ENCODE results near the gene SLC16A6.
A peak's percentile ranks its signal among the peaks of the same experiment; 100 is the strongest.
"Not testable (repeated sequence)": the region's sequence is repeated elsewhere in the genome, so short reads cannot be mapped to it uniquely, and the experiment has no call there.

The SLC16A6 gene

GRCh38 chr17:68255151-68255550, 35.8 kb downstream of the SLC16A6 start:
- intact Hi-C loops (cut with DNase I; ENCODE audit: low total_unique reads) = no loop called here
- Histone ChIP-seq H3K4me1 (peaks cover 0 to 3% (median 0%) of the 10 kb centered on the region in 4 donors), H3K36me3 (peaks cover 24 to 58% (median 53%) of the 10 kb centered on the region in 3 donors), H3K4me3 (no peak overlapping the region), H3K27ac (no peak overlapping the region), H3K27me3 (no peaks in the 10 kb centered on the region), H3K9me3 (no peaks in the 10 kb centered on the region)
- no peak for DNase-seq
- TF ChIP-seq CTCF (IDR thresholded peaks at IDR 0.05) = no peak

- H3K27me3 ChIP-seq; H3K9me3 ChIP-seq; H3K27ac ChIP-seq; intact Hi-C loops (cut with DNase I; ENCODE audit: low total_unique reads); H3K4me3 ChIP-seq; DNase-seq: not testable (repeated sequence)
- peaks cover 0 to 13% (median 9%) of the 10 kb centered on the region in 4 donors for H3K4me1 ChIP-seq
- H3K36me3 ChIP-seq = peaks cover 24 to 58% (median 53%) of the 10 kb centered on the region in 3 donors
These were observed 37.5 kb downstream of the SLC16A6 start for GRCh38 chr17:68253426-68253825.

GRCh38 chr17:68249354-68249765, 41.6 kb downstream of the SLC16A6 start:
- no peak for DNase-seq
- Histone ChIP-seq H3K27me3 (no peaks in the 10 kb centered on the region), H3K9me3 (no peaks in the 10 kb centered on the region), H3K4me1 (peaks cover 0 to 15% (median 9%) of the 10 kb centered on the region in 4 donors), H3K27ac (peak overlapping the region in 1 of 2 donors; percentile 99), H3K4me3 (no peak overlapping the region), H3K36me3 (peaks cover 6 to 29% (median 28%) of the 10 kb centered on the region in 3 donors)
- intact Hi-C loops (cut with DNase I; ENCODE audit: low total_unique reads) = loop anchor here (5.0 to 10.0 kb wide), 2 partner anchors 42 to 205 kb away; partner anchors contain the start of gene WIPI1
- TF ChIP-seq CTCF (IDR thresholded peaks at IDR 0.05) = no peak

GRCh38 chr17:68248891-68249290, 42.0 kb downstream of the SLC16A6 start:
- H3K4me3 ChIP-seq = peak overlapping the region; percentile 93 to 99

GRCh38 chr17:68248199-68248825, 42.6 kb downstream of the SLC16A6 start:
- Histone ChIP-seq H3K36me3 (peaks cover 4 to 19% (median 19%) of the 10 kb centered on the region in 3 donors), H3K9me3 (no peaks in the 10 kb centered on the region), H3K27ac (peak overlapping the region; percentile 94 to 99), H3K27me3 (no peaks in the 10 kb centered on the region), H3K4me3 (peak overlapping the region; percentile 93 to 99), H3K4me1 (peaks cover 0 to 15% (median 9%) of the 10 kb centered on the region in 4 donors)
- intact Hi-C loops (cut with DNase I; ENCODE audit: low total_unique reads) = loop anchor here (5.0 to 10.0 kb wide), 2 partner anchors 41 to 206 kb away; partner anchors contain the start of gene WIPI1
- peak; percentile 61 to 87 for DNase-seq
- TF ChIP-seq CTCF (IDR thresholded peaks at IDR 0.05) = no peak

More at GRCh38 chr17:68248891-68249290, 42.0 kb downstream of the SLC16A6 start:
- intact Hi-C loops (cut with DNase I; ENCODE audit: low total_unique reads) = loop anchor here (5.0 to 10.0 kb wide), 2 partner anchors 42 to 206 kb away; partner anchors contain the start of gene WIPI1
- Histone ChIP-seq H3K27ac (peak overlapping the region; percentile 94 to 99), H3K27me3 (no peaks in the 10 kb centered on the region), H3K9me3 (no peaks in the 10 kb centered on the region), H3K4me1 (peaks cover 0 to 15% (median 9%) of the 10 kb centered on the region in 4 donors), H3K36me3 (peaks cover 4 to 25% (median 23%) of the 10 kb centered on the region in 3 donors)
- no peak for TF ChIP-seq CTCF (IDR thresholded peaks at IDR 0.05)
- no peak for DNase-seq

Measured in tibial artery (tissue), 4 donors.